HL-60/S4 treated with retinoic acid at 250 ng/mL for 4 days and 3 days (cell line): Measurements from ENCODE around the gene SRCIN1.

Experiments used
- in situ Hi-C: fragments of 300-500 bp; cut with MboI; formaldehyde crosslinking; loops from 2 replicates; pipeline ENCODE4 v1.7.0; 2022; ENCODE audit warnings: low sequenced_read_pairs

SRCIN1 gene

GRCh38 chr17:38585056-38585917 is 20.5 kb downstream of the SRCIN1 start:
- in situ Hi-C loops = no loop called here

- in situ Hi-C loops = no loop called here
Observed at GRCh38 chr17:38584350-38584925, 21.3 kb downstream of the SRCIN1 start.

GRCh38 chr17:38583828-38584349 is 21.9 kb downstream of the SRCIN1 start:
- in situ Hi-C loops = no loop called here

DNA sequence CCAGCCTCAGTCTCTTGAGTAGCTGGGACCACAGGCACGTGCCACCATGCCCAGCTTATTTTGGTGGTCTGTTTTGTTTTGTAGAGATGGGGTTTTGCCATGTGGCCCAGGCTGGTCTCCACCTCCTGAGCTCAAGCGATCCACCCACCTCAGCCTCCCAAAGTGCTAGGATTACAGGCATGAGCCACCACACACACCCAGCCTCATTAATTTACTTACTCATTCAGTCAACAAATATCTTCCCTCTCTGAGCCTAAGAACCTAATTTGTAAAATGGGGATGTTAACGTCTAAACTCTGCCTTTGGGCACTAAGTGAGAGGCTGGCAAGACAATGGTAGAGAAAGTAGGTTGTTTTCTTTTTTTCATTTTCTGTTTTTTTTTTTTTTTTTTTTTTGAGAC is 22.6 kb downstream of the SRCIN1 start:
- in situ Hi-C loops = no loop called here

GRCh38 chr17:38582069-38582468 is 23.7 kb downstream of the SRCIN1 start:
- in situ Hi-C loops = no loop called here

GRCh38 chr17:38579934-38580333 is 25.8 kb downstream of the SRCIN1 start:
- in situ Hi-C loops = no loop called here

- in situ Hi-C loops = no loop called here
Observed at GRCh38 chr17:38579083-38579480, 26.7 kb downstream of the SRCIN1 start.

DNA sequence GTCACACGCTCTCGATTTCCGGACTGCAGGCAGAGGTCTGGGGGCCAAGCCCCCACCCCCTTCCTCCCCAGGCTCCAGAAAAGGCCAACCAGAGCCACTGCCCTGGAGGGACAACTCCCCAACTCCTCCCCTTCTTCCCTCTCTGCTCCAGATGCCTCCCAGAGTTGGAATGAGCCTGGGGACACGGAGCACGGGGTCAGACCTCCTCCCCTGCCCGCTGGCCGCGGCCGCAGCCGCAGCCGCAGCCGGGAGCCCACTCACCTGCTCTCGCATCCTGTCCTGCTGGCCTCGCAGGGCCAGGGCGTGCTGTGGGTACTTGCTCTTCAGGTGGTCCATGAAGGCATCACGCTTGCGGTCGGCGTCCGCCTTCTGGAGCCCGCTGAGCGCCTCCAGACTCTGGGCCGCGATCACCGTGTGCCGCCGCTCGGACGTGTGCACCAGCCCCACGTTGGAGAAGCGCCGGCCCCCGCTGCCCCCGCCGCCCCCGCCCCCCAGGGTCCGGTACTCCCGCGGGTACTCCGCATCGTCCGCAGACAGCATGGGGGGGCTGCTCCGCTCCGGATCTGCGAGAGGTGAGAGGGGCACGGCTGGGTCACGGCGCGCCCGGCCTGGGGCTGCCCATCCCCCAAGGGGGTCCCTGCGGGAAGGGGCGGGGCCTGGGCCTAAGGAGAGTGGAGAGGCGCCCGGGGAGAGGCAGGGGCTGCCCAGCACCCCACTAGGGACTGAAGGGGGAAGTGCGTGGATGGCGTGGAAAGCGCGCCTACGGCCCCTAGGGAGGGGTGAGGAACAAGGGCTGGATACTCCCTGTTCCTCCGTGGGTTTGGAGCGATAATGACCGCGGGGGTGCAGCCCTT is 27.3 kb downstream of the SRCIN1 start:
- in situ Hi-C loops = no loop called here

GRCh38 chr17:38577645-38578173 is 28.0 kb downstream of the SRCIN1 start:
- in situ Hi-C loops = no loop called here

GRCh38 chr17:38577244-38577643 is 28.5 kb downstream of the SRCIN1 start:
- in situ Hi-C loops = no loop called here

DNA sequence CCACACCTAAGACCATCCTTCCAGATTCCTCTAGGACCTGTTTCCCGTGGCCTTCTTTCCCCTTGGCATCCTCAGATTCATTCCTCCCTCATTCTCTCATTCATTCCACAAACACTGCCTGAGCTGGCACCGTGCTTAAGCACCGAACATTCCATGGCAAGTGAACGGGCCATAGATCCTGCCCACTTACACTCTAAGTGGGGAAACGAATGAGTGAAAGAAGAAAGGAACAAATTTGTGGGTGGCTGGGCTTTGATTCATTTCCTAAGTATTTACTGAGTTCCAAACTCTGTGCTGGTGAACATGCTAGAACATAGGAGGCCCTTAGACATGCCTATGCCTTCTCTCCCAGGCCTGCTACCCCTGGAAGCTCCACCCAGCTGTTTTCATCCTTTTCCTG is 30.0 kb downstream of the SRCIN1 start:
- in situ Hi-C loops = no loop called here

DNA sequence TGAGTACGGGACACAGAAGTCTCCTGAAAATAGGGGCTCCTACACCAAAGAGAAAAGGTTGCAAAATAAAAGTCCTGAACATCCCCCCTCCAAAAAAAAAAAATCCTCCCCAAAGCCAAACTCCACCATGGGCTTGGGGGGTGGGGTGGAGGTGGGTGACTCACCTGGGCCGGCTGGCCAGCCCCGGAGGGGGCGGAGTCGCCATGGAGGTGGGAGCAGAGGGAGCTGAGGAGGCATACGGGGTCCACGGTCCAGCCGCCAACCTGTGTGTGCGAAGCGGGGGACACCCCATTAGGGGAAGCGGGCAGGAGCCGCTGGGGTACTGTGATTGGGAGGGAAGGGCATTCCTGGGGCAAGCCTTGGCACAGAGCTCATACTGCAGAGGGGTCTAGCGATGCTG is 31.0 kb downstream of the SRCIN1 start:
- in situ Hi-C loops = no loop called here

- in situ Hi-C loops = no loop called here
Observed at GRCh38 chr17:38572669-38573365, 32.9 kb downstream of the SRCIN1 start.

DNA sequence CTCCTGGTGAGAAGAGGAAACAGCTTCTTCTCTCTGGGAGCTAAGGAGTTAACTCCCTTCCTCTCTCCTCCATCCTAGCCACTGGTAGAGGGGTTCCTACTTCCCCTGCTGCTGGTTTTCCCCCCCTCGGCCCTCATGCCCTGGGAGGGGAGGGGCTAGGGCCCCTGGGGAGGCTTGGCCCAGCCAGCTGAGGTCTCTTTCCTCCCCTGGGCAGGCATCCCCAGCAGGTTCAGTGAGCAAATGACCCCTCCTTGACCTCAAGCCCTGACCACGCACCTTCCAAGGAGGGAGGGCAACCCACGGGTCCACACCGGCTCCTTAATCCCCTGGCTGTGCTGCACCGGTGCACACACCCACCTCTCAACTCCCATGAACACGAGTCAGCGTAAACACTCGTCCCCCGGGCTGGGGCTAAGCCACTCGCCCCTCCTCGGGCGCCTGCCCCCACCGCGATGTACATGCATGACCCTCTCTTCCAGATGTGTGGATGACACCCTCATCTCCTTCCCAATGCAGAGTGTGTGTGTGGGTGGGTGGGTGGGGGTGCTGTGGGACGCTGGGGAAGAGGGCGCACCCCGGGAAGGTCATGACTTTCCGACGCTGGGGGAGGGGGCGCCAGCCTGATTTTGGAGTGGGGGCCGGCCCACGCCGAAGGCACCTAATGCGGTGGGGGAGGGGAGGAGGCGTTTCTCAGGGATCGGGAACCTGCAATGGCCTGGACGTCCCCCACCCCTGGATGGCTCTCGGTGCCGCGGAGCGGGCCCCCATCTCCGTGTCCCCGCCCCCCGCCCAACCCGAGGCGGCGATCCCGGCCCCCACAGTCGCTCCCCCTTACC is 33.7 kb downstream of the SRCIN1 start:
- in situ Hi-C loops = no loop called here

DNA sequence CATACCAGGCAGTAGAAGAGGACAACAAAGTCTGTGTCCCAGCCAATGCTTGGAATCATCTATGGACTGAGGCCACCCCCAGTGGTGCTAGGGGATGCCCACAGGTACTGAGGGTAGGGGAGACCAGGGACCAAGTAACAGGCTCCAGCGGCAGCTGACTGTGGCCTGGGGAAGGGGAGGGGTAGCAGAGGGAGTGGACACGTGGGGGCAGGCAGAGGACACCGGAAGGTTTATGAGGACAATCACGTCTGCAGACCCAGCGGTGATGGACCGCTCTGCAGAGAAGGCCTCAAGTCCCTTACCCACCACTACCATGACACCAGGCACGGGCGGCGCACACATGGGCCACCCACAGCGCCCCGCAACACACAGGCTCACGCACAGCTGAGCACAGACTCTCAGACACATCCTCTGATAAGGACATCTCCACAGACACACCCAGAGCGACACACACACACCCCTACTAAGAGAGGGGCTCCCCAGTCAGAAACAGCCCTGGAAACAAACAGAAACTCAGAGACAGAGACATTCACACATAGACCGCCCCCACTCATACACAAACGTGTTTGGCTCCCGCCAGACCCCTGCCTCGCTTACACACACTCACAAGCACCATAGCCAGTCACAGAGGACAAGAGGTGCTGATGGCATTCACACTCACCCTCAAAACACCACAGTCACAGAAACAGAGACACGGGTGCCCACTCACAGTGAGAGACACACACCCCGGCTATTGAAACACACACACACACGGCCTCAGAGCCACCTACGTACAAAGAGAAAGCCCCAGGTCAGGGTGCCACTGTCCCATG is 35.8 kb downstream of the SRCIN1 start:
- in situ Hi-C loops = no loop called here

DNA sequence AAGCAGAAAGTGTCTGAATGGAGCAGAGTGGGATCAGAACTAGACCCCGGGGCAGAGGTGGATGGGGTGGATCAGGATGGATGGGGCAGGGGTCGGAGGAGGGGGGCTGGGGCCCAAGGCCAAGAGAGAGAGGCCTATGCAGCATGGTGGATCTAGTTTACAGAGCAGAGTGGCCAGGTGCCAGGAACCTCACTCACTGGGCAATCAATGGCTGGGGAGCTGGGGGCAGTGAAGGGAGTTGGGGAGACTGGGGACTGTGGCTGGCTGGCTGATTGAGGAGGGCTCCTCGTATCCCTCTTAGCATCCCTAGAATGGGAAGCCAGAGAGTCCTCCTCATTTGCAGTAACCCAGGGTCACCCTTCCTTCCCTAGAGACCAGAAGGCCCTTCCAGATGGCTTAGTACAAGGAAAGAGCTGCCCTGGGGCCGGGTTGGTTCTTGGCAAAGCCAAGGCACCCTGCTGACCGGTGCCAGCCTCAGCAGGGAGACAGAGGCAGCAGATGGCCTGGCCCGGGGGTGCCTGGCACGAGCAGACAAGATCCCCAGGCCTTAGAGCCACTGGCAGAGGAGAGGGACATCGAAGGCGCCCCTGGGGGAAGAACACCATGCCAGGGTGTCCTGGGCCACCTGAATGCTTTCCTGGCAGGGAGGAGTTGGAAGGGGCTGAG is 36.8 kb downstream of the SRCIN1 start:
- in situ Hi-C loops = no loop called here

- in situ Hi-C loops = no loop called here
Observed at GRCh38 chr17:38568274-38568673, 37.5 kb downstream of the SRCIN1 start.

- in situ Hi-C loops = no loop called here
Observed at GRCh38 chr17:38567350-38567749, 38.4 kb downstream of the SRCIN1 start.
